Smooth muscle cell (in vitro differentiated cells): ENCODE measurements around the gene PORCN. TPM values are rescaled to one million over a fixed set of nuclear protein-coding genes. Genes with fewer than 3 reads are reported as not detected.

Experiments used
- DNase-seq: peaks from one replicate; lab custom pipeline; 2025; ENCODE audit not compliant: unreplicated experiment; lab: John Stamatoyannopoulos, UW
- H2AFZ ChIP-seq: fragments of 200-600 bp; sonication (generic); 2 replicates; pipeline ENCODE4 v1.6.0; 2016; ENCODE audit warnings: antibody characterized with exemption, low read depth, mild to moderate bottlenecking
- H3F3A ChIP-seq: fragments of 200-600 bp; sonication (generic); 2 replicates; pipeline ENCODE4 v1.6.0; 2017; ENCODE audit warnings: antibody characterized with exemption, low read depth
- H3K27ac ChIP-seq: fragments of 200-600 bp; sonication (generic); 2 replicates; pipeline ENCODE4 v1.5.1; 2016; ENCODE audit warnings: low read depth, mild to moderate bottlenecking
- H3K27me3 ChIP-seq: fragments of 200-600 bp; sonication (generic); 2 replicates; pipeline ENCODE4 v1.6.1; 2016; ENCODE audit warnings: low read depth, mild to moderate bottlenecking
- H3K36me3 ChIP-seq: fragments of 200-600 bp; sonication (generic); 2 replicates; pipeline ENCODE4 v1.5.1; 2016; ENCODE audit warnings: low read depth
- H3K4me1 ChIP-seq: fragments of 200-600 bp; sonication (generic); 2 replicates; pipeline ENCODE4 v1.5.1; 2016; ENCODE audit warnings: low read depth
- H3K4me2 ChIP-seq: fragments of 200-600 bp; sonication (generic); 2 replicates; pipeline ENCODE4 v1.6.0; 2016; ENCODE audit warnings: mild to moderate bottlenecking
- H3K4me3 ChIP-seq: fragments of 200-600 bp; sonication (generic); 2 replicates; pipeline ENCODE4 v1.5.1; 2016; ENCODE audit warnings: mild to moderate bottlenecking
- H3K79me2 ChIP-seq: fragments of 200-600 bp; sonication (generic); 2 replicates; pipeline ENCODE4 v1.6.0; 2016; ENCODE audit warnings: low read depth, mild to moderate bottlenecking
- H3K9ac ChIP-seq: fragments of 200-600 bp; sonication (generic); 2 replicates; pipeline ENCODE4 v1.6.0; 2016; ENCODE audit warnings: low read depth
- H3K9me3 ChIP-seq: fragments of 200-600 bp; sonication (generic); replicated peaks from 2 replicates; pipeline ENCODE4 v1.5.1; 2016; ENCODE audit warnings: low read depth
- H4K20me1 ChIP-seq: fragments of 200-600 bp; sonication (generic); 2 replicates; pipeline ENCODE4 v1.6.0; 2016; ENCODE audit warnings: low read depth
- CTCF ChIP-seq: fragments of 200-600 bp; sonication (generic); IDR thresholded peaks from 2 replicates; pipeline ENCODE4 v1.5.1; 2017; ENCODE audit warnings: borderline replicate concordance, mild to moderate bottlenecking, antibody characterized with exemption; ENCODE audit not compliant: insufficient read depth, poor library complexity, severe bottlenecking
- WGBS: methylation state at CpG from one replicate; pipeline ENCODE4 v1.1.7; 2016; ENCODE audit warnings: low lambda C conversion rate; 5-methylcytosine and 5-hydroxymethylcytosine counted together
- polyA plus RNA-seq: library from polyadenylated mRNA; unstranded; fragments of >200 nt; fragmentation: Nextera tagmentation; extraction: Ambion mirVana; gene quantifications from 2 replicates; pipeline ENCODE4 v1.2.1, GENCODE V29; 2016
- total RNA-seq: library from RNA; depleted of rRNA; stranded (reverse); fragments of >200 nt; gene quantifications from 2 replicates; pipeline ENCODE4 v1.2.3, GENCODE V29; 2014

PORCN gene
- total and polyA plus RNA-seq, 2 experiments from 2014 or later, result 14.8 to 25.5 TPM

- no peaks in the 10 kb centered on the region for H3F3A ChIP-seq
- WGBS, result 17% methylated on average over 1 of the region's 1 CpG
- H3K9me3 ChIP-seq, result no peaks in the 10 kb centered on the region
- no peaks in the 10 kb centered on the region for H3K36me3 ChIP-seq
- no peak for DNase-seq
- H3K27me3 ChIP-seq, result no peaks in the 10 kb centered on the region
- H2AFZ ChIP-seq, result no peak overlapping the region
- H3K79me2 ChIP-seq, result peaks cover 1% of the 10 kb centered on the region
- H3K4me2 ChIP-seq, result no peak overlapping the region
- no peaks in the 10 kb centered on the region for H4K20me1 ChIP-seq
- TF ChIP-seq CTCF, result no peak
- H3K27ac ChIP-seq, result no peak overlapping the region
- H3K4me1 ChIP-seq, result no peaks in the 10 kb centered on the region
- no peak overlapping the region for H3K9ac ChIP-seq
- no peak overlapping the region for H3K4me3 ChIP-seq
Observed at GRCh38 chrX:48569958-48570357, 61.2 kb downstream of the PORCN start.

Other genes starting within 250 kb of the PORCN start
- not detected in 2 replicates for gene SSX3, start 152.3 kb upstream of the PORCN start, total RNA-seq
- gene SSX3, start 152.3 kb upstream of the PORCN start, polyA plus RNA-seq, result not detected in 2 replicates
- gene SSX4, start 125.5 kb upstream of the PORCN start, total RNA-seq, result not detected in 2 replicates
- gene SSX4, start 125.5 kb upstream of the PORCN start, polyA plus RNA-seq, result not detected in 2 replicates
- gene SSX4B, start 97.0 kb upstream of the PORCN start, total RNA-seq, result not detected in 2 replicates
- not detected in 2 replicates for gene SSX4B, start 97.0 kb upstream of the PORCN start, polyA plus RNA-seq
- 69.4 and 79.0 TPM in 2 replicates for gene SLC38A5, start 38.7 kb upstream of the PORCN start, total RNA-seq
- gene SLC38A5, start 38.7 kb upstream of the PORCN start, polyA plus RNA-seq, result 68.7 and 88.7 TPM in 2 replicates
- 60.6 and 78.9 TPM in 2 replicates for gene FTSJ1, start 32.8 kb upstream of the PORCN start, total RNA-seq
- gene FTSJ1, start 32.8 kb upstream of the PORCN start, polyA plus RNA-seq, result 80.8 and 82.4 TPM in 2 replicates
- gene EBP, start 12.8 kb downstream of the PORCN start, total RNA-seq, result 49.1 and 63.0 TPM in 2 replicates
- 85.5 and 99.8 TPM in 2 replicates for gene EBP, start 12.8 kb downstream of the PORCN start, polyA plus RNA-seq
- 3.8 and 4.5 TPM in 2 replicates for gene TBC1D25, start 30.7 kb downstream of the PORCN start, total RNA-seq
- gene TBC1D25, start 30.7 kb downstream of the PORCN start, polyA plus RNA-seq, result 9.7 and 9.8 TPM in 2 replicates
- 110 and 156 TPM in 2 replicates for gene RBM3, start 65.5 kb downstream of the PORCN start, total RNA-seq
- gene RBM3, start 65.5 kb downstream of the PORCN start, polyA plus RNA-seq, result 111 and 116 TPM in 2 replicates
- 46.9 and 55.3 TPM in 2 replicates for gene WDR13, start 88.5 kb downstream of the PORCN start, total RNA-seq
- 113 and 133 TPM in 2 replicates for gene WDR13, start 88.5 kb downstream of the PORCN start, polyA plus RNA-seq
- 0.54 and 2.5 TPM in 2 replicates for gene WAS, start 174.8 kb downstream of the PORCN start, total RNA-seq
- 0.15 and 0.24 TPM in 2 replicates for gene WAS, start 174.8 kb downstream of the PORCN start, polyA plus RNA-seq
- gene SUV39H1, start 187.7 kb downstream of the PORCN start, total RNA-seq, result 2.6 and 2.7 TPM in 2 replicates
- gene SUV39H1, start 187.7 kb downstream of the PORCN start, polyA plus RNA-seq, result 5.6 and 7.7 TPM in 2 replicates